Measurements from ENCODE around the gene IFIT1. TPM values are rescaled to one million over a fixed set of nuclear protein-coding genes. Genes with fewer than 3 reads are reported as not detected.
"Not testable (repeated sequence)": the region's sequence is repeated elsewhere in the genome, so short reads cannot be mapped to it uniquely, and the experiment has no call there.

IFIT1 gene
- total and polyA plus RNA-seq, 2 donors from 2014 or later, result 16.9 to 40.9 TPM

DNA sequence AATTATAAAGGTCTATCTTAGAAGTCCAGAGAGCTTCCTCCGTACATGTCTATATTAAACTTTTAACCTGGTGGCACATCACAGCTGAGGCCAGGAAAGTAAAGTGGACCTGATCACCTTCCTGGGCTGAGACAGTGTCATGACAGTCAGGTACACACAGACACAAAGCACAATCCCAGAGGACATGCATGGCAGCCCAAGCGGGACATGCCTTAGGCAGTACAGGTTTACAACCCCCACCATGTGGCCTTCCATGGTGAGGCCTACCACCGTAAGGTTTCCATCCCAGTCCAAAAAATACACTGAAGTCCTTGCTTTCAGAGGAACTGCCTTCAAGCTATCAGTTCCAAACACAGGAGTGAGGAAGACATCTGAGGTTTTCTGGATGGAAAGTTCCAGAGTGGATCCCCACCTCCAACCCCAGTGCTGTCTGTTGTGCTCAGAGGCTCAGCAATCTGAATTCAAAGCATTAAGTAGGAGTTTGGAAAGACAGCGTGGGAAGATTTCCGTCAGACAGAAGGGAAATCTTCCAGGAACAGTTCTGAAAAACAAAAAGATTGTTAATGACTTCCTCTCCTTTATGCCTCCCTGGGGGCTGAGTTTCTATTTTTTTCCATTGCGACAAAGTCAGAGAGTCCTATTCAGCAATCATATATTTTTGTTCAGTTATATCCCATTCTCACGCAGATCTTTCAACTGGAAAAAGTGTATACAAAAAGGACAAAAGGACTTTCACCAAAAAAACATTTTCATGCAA is 44.5 kb upstream of the IFIT1 start:
- Histone ChIP-seq H3K36me3 (ENCODE audit: control insufficient read depth in 2 of 3, insufficient read depth in 3 of 3, low read length in 3 of 3) (no peaks in the 10 kb centered on the region), H3K27ac (ENCODE audit: low read depth in 2 of 2, low read length in 2 of 2) (peak overlapping the region; percentile 95 to 97), H3K4me1 (ENCODE audit: control insufficient read depth in 2 of 3, insufficient read depth in 2 of 3, low read depth in 1 of 3, low read length in 3 of 3) (peaks cover 29 to 67% (median 38%) of the 10 kb centered on the region in 3 donors), H3K9ac (ENCODE audit: low read length in 3 of 3) (peak overlapping the region in 2 of 3 donors; percentile 27 to 49), H3K27me3 (ENCODE audit: control insufficient read depth, insufficient read depth, low read length) (no peaks in the 10 kb centered on the region), H3K9me3 (ENCODE audit: control insufficient read depth in 2 of 3, insufficient read depth in 1 of 3, low read length in 3 of 3) (no peaks in the 10 kb centered on the region), H3K4me3 (ENCODE audit: low read length in 3 of 3) (no peak overlapping the region)
- TF ChIP-seq, protein P1, sequence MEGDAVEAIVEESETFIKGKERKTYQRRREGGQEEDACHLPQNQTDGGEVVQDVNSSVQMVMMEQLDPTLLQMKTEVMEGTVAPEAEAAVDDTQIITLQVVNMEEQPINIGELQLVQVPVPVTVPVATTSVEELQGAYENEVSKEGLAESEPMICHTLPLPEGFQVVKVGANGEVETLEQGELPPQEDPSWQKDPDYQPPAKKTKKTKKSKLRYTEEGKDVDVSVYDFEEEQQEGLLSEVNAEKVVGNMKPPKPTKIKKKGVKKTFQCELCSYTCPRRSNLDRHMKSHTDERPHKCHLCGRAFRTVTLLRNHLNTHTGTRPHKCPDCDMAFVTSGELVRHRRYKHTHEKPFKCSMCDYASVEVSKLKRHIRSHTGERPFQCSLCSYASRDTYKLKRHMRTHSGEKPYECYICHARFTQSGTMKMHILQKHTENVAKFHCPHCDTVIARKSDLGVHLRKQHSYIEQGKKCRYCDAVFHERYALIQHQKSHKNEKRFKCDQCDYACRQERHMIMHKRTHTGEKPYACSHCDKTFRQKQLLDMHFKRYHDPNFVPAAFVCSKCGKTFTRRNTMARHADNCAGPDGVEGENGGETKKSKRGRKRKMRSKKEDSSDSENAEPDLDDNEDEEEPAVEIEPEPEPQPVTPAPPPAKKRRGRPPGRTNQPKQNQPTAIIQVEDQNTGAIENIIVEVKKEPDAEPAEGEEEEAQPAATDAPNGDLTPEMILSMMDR (IDR thresholded peaks at IDR 0.05; ENCODE audit: borderline replicate concordance, extremely low read depth, insufficient read depth), result no peak
- FAIRE-seq (no peak), DNase-seq (peak in 3 of 5 donors; percentile 41 to 71 (median 43))
- intact Hi-C loops (cut with DNase I), result no loop called here

DNA sequence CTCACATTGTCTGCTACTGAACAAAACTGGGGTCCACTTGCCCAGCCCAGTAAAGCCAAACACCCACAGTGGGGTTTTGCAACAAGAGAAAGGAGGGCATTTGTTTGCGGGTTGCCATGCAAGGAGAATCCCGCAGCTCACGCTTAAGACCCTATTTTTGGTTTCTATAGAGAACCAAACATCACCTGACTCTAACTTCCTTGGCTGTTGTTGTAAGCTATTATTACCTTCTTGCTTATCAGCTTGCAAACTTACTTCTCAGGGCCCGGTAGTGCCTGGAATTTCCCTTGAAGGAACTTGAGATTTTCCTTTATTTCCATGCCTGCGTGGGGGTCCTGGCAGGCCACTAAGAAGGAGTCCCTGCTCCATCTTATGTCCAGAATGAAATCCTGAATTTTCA is 43.9 kb upstream of the IFIT1 start:
- Histone ChIP-seq H3K4me1 (ENCODE audit: control insufficient read depth in 2 of 3, insufficient read depth in 2 of 3, low read depth in 1 of 3, low read length in 3 of 3) (peaks cover 29 to 62% (median 40%) of the 10 kb centered on the region in 3 donors), H3K27ac (ENCODE audit: low read depth in 2 of 2, low read length in 2 of 2) (peak overlapping the region; percentile 95 to 97), H3K36me3 (ENCODE audit: control insufficient read depth in 2 of 3, insufficient read depth in 3 of 3, low read length in 3 of 3) (no peaks in the 10 kb centered on the region), H3K9ac (ENCODE audit: low read length in 3 of 3) (peak overlapping the region in 1 of 3 donors; percentile 49), H3K4me3 (ENCODE audit: low read length in 3 of 3) (no peak overlapping the region), H3K27me3 (ENCODE audit: control insufficient read depth, insufficient read depth, low read length) (no peaks in the 10 kb centered on the region), H3K9me3 (ENCODE audit: control insufficient read depth in 2 of 3, insufficient read depth in 1 of 3, low read length in 3 of 3) (no peaks in the 10 kb centered on the region)
- TF ChIP-seq, protein P1 (IDR thresholded peaks at IDR 0.05; ENCODE audit: borderline replicate concordance, extremely low read depth, insufficient read depth), result no peak
- DNase-seq (no peak), FAIRE-seq (no peak)
- intact Hi-C loops (cut with DNase I), result no loop called here

DNA sequence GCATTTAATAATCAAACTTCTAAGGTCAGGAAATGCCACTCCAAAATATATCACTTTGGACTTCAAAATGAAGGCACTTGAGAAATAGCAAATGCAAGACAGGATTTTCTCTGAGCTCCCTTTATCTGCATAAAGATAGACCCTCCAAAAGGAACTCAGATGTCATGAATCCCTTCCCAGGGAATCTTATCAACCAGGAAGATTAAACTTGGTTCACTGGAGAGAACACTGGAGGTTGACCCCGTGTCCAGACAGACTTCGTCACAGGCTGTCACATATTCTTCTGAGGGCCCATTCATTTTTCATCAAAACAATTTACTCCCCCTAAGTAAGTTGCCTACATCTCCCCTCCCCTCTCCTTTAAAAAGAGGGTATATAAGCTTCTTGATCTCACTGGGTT is 43.4 kb upstream of the IFIT1 start:
- no peak overlapping the region for H3K4me3 ChIP-seq (ENCODE audit: low read length in 3 of 3)
- DNase-seq (no peak), FAIRE-seq (no peak)
- H3K9ac ChIP-seq (ENCODE audit: low read length in 3 of 3), result peak overlapping the region in 1 of 3 donors; percentile 49
- peaks cover 29 to 57% (median 40%) of the 10 kb centered on the region in 3 donors for H3K4me1 ChIP-seq (ENCODE audit: control insufficient read depth in 2 of 3, insufficient read depth in 2 of 3, low read depth in 1 of 3, low read length in 3 of 3)
- TF ChIP-seq, protein P1 (IDR thresholded peaks at IDR 0.05; ENCODE audit: borderline replicate concordance, extremely low read depth, insufficient read depth), result no peak
- H3K27ac ChIP-seq (ENCODE audit: low read depth in 2 of 2, low read length in 2 of 2), result peak overlapping the region; percentile 95 to 97
- H3K9me3 ChIP-seq (ENCODE audit: control insufficient read depth in 2 of 3, insufficient read depth in 1 of 3, low read length in 3 of 3), result no peaks in the 10 kb centered on the region
- H3K36me3 ChIP-seq (ENCODE audit: control insufficient read depth in 2 of 3, insufficient read depth in 3 of 3, low read length in 3 of 3), result no peaks in the 10 kb centered on the region
- intact Hi-C loops (cut with DNase I), result no loop called here
- no peaks in the 10 kb centered on the region for H3K27me3 ChIP-seq (ENCODE audit: control insufficient read depth, insufficient read depth, low read length)

DNA sequence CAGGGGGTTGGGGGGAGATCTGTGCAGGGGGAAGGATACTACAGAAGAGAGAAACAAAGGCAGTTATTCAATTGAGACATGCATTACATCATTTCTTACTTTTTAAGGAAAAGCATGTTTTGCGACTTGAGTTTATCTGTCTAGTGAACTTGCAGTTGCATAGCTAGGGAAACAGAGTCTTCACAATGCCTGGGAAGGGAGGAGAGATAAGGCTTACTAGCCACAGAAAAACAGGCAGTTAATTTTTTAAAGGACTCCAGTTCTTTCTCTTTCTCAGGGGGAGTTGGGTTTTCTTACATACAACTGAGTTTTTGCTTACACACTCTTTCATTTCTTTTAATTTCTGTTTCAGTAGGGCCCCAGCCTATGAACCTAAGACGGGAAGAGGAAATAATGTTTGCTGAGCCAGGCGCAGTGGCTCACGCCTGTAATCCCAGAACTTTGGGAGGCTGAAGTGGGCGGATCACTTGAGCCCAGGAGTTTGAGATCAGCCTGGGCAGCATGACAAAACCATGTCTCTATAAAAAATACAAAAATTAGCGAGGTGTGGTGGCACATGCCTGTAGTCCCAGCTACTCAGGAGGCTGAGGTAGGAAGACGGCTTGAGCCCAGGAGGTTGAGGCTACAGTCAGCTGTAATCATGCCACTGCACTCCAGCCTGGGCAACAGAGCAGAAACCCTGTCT is 41.6 kb upstream of the IFIT1 start:
- H3K36me3 ChIP-seq (ENCODE audit: control insufficient read depth in 2 of 3, insufficient read depth in 3 of 3, low read length in 3 of 3); H3K27me3 ChIP-seq (ENCODE audit: control insufficient read depth, insufficient read depth, low read length); H3K9me3 ChIP-seq (ENCODE audit: control insufficient read depth in 2 of 3, insufficient read depth in 1 of 3, low read length in 3 of 3); intact Hi-C loops (cut with DNase I); H3K4me3 ChIP-seq (ENCODE audit: low read length in 3 of 3); DNase-seq: not testable (repeated sequence)
- peak overlapping the region in 2 of 3 donors; percentile 2 to 86 for H3K9ac ChIP-seq (ENCODE audit: low read length in 3 of 3)
- peak overlapping the region; percentile 95 to 97 for H3K27ac ChIP-seq (ENCODE audit: low read depth in 2 of 2, low read length in 2 of 2)
- peak; percentile 3 for FAIRE-seq
- peaks cover 29 to 57% (median 40%) of the 10 kb centered on the region in 3 donors for H3K4me1 ChIP-seq (ENCODE audit: control insufficient read depth in 2 of 3, insufficient read depth in 2 of 3, low read depth in 1 of 3, low read length in 3 of 3)

Data from kidney (tissue), 14 donors.